K562 (cell line): ENCODE measurements around the gene UCHL1. TPM values are rescaled to one million over a fixed set of nuclear protein-coding genes. Genes with fewer than 3 reads are reported as not detected.

Source experiments
- ATAC-seq: fragments of 200-7000 bp; cut with Tn5 transposase; 3 replicates; pipeline ENCODE4 v1.9.1; 2020; ENCODE audit warnings: moderate library complexity
- BruUV-seq: library from RNA; stranded (reverse); fragments of 400-500 nt; replicated peaks from 2 replicates; lab custom pipeline; 2021; lab: Mats Ljungman, UMichigan
- CTCF ChIA-PET: fragments of 300-600 bp; formaldehyde crosslinking; extraction: SDS; loops from one replicate; lab custom pipeline; 2021; ENCODE audit warnings: low intra/inter-chr PET ratio; lab: Yijun Ruan, JAX
- POLR2A ChIA-PET: fragments of 300-600, 350-650 bp; sonication (Branson Sonifier 250); formaldehyde crosslinking; extraction: SDS; loops from one replicate; lab custom pipeline; 2021; ENCODE audit warnings: antibody characterized with exemption, inconsistent platforms; lab: Yijun Ruan, JAX
- DNase-seq, 4 experiments: peaks; one replicate each; pipeline versions ENCODE4 v3.0.0 to v3.0.0-alpha.2; 2011 to 2018; ENCODE audit warnings: low spot score in 3 of 4, mixed read lengths in 3 of 4; ENCODE audit errors: extremely low read depth in 1 of 4
- FAIRE-seq: peaks from 2 replicates; lab custom pipeline; 2011; peaks lifted over from hg19 to GRCh38; lab: Jason Lieb, UNC
- H2AFZ ChIP-seq: 2 replicates; pipeline ENCODE4 v1.6.0; 2011; ENCODE audit warnings: low read depth, low read length, control low read depth, inconsistent platforms
- H3K27ac ChIP-seq: fragments of 200-600 bp; 3 replicates; pipeline ENCODE4 v1.8.0; 2011; ENCODE audit warnings: low read depth, mild to moderate bottlenecking, control low read depth, inconsistent platforms, low read length, moderate library complexity, mixed read lengths; ENCODE audit errors: extremely low read depth
- H3K27me3 ChIP-seq, 2 experiments: fragments of 300-600 bp in 1 of 2; 2 replicates in 1 of 2; 3 replicates in 1 of 2; pipeline versions ENCODE4 v1.6.0 to v1.8.0; 2011; ENCODE audit warnings: inconsistent platforms in 2 of 2, low read length in 2 of 2, mild to moderate bottlenecking in 1 of 2, mixed read lengths in 1 of 2, moderate library complexity in 1 of 2; ENCODE audit not compliant: control insufficient read depth in 2 of 2, insufficient read depth in 2 of 2
- H3K36me3 ChIP-seq: fragments of 300-600 bp; 3 replicates; pipeline ENCODE4 v1.8.0; 2011; ENCODE audit warnings: mild to moderate bottlenecking, low read length, inconsistent platforms; ENCODE audit not compliant: control insufficient read depth, insufficient read depth
- H3K4me1 ChIP-seq, 2 experiments: fragments of 200-600 bp in 1 of 2; replicated peaks in 1 of 2; 2 replicates in 1 of 2; 3 replicates in 1 of 2; pipeline versions ENCODE4 v1.5.1 to v1.8.0; 2011; ENCODE audit warnings: inconsistent platforms in 2 of 2, low read length in 2 of 2, mild to moderate bottlenecking in 1 of 2, mixed read lengths in 1 of 2, moderate library complexity in 1 of 2; ENCODE audit not compliant: control insufficient read depth in 2 of 2, insufficient read depth in 2 of 2
- H3K4me2 ChIP-seq: 2 replicates; pipeline ENCODE4 v1.6.1; 2011; ENCODE audit warnings: low read length, control low read depth, inconsistent platforms, mixed read lengths; ENCODE audit not compliant: insufficient read depth
- H3K4me3 ChIP-seq: fragments of 200-600 bp; sonication (generic), shearing (Covaris generic); 2 replicates; pipeline ENCODE4 v1.5.1; 2016; ENCODE audit warnings: control low read depth, inconsistent platforms
- H3K79me2 ChIP-seq: fragments of 200-600 bp; 3 replicates; pipeline ENCODE4 v1.8.0; 2011; ENCODE audit warnings: low read length, inconsistent platforms; ENCODE audit not compliant: control insufficient read depth, insufficient read depth
- H3K9ac ChIP-seq, 2 experiments: 2 replicates each; pipeline versions ENCODE4 v1.6.0 to v1.6.1; 2011; ENCODE audit warnings: low read depth in 2 of 2, low read length in 2 of 2, control low read depth in 1 of 2, inconsistent platforms in 1 of 2, mild to moderate bottlenecking in 1 of 2, mixed read lengths in 1 of 2; ENCODE audit not compliant: insufficient read depth in 1 of 2
- H3K9me1 ChIP-seq: one replicate; pipeline ENCODE4 v1.6.0; 2011; ENCODE audit warnings: inconsistent platforms, mild to moderate bottlenecking, low read length, moderate library complexity; ENCODE audit not compliant: control insufficient read depth, insufficient read depth
- H3K9me3 ChIP-seq: replicated peaks from 2 replicates; pipeline ENCODE4 v1.5.1; 2011; ENCODE audit warnings: low read depth, low read length, inconsistent platforms; ENCODE audit not compliant: control insufficient read depth, insufficient read depth
- H4K20me1 ChIP-seq: replicated peaks from 2 replicates; pipeline ENCODE4 v1.6.1; 2011; ENCODE audit warnings: low read length, inconsistent platforms, mixed read lengths; ENCODE audit not compliant: control insufficient read depth, insufficient read depth
- ATF7 ChIP-seq: fragments of 450-650 bp; IDR thresholded peaks from 2 replicates; pipeline ENCODE4 v1.7.1; 2014; ENCODE audit warnings: mild to moderate bottlenecking, moderate library complexity
- DMBX1 ChIP-seq: fragments of 250-450 bp; sonication (Bioruptor Pico); IDR thresholded peaks from 2 replicates; pipeline ENCODE4 v1.8.0; 2022; ENCODE audit warnings: inconsistent platforms, mild to moderate bottlenecking, moderate library complexity, borderline replicate concordance
- GATA2 ChIP-seq: sonication (generic); formaldehyde crosslinking; IDR thresholded peaks from 2 replicates; pipeline ENCODE4 v1.4.0; 2020; ENCODE audit warnings: mild to moderate bottlenecking, missing genetic modification reagents
- HOXB6 ChIP-seq: fragments of 250-450 bp; sonication (Bioruptor Pico); IDR thresholded peaks from 2 replicates; pipeline ENCODE4 v1.5.1; 2022; ENCODE audit warnings: mild to moderate bottlenecking, borderline replicate concordance
- IRF1 ChIP-seq: sonication (generic); formaldehyde crosslinking; IDR thresholded peaks from 2 replicates; pipeline ENCODE4 v1.8.0; 2022; ENCODE audit warnings: missing genetic modification reagents, mild to moderate bottlenecking, borderline replicate concordance
- OTX1 ChIP-seq: fragments of 450-650 bp; formaldehyde crosslinking; IDR thresholded peaks from 2 replicates; pipeline ENCODE4 v1.4.0; 2022; ENCODE audit warnings: mild to moderate bottlenecking
- PBX2 ChIP-seq, 2 experiments: IDR thresholded peaks in 1 of 2; conservative IDR thresholded peaks in 1 of 2; 2 replicates each; pipeline ENCODE4 v1.6.1; 2016; ENCODE audit warnings: low read depth in 2 of 2, mild to moderate bottlenecking in 1 of 2, missing compliant biosample characterization in 1 of 2, missing genetic modification characterization in 1 of 2, moderate library complexity in 1 of 2
- POLR2G ChIP-seq: fragments of 200-400 bp; formaldehyde crosslinking; IDR thresholded peaks from 2 replicates; pipeline ENCODE4 v1.6.1; 2017; ENCODE audit warnings: low read depth, mild to moderate bottlenecking, antibody characterized with exemption, low read length, moderate library complexity
- PRDM10 ChIP-seq: fragments of 450-650 bp; IDR thresholded peaks from 2 replicates; pipeline ENCODE4 v1.6.1; 2018; ENCODE audit not compliant: partially characterized antibody
- RFX1 ChIP-seq: fragments of 450-650 bp; IDR thresholded peaks from 2 replicates; pipeline ENCODE4 v1.6.1; 2016; ENCODE audit warnings: mild to moderate bottlenecking, moderate library complexity
- RFX7 ChIP-seq: fragments of 250-450 bp; sonication (Bioruptor Pico); IDR thresholded peaks from 2 replicates; pipeline ENCODE4 v1.5.1; 2021; ENCODE audit warnings: mild to moderate bottlenecking
- TOE1 ChIP-seq, 2 experiments: fragments of 450-650 bp in 1 of 2; sonication (generic) in 1 of 2; formaldehyde crosslinking in 1 of 2; IDR thresholded peaks; 2 replicates each; pipeline versions ENCODE4 v1.7.1 to v1.8.0; 2016 to 2022; ENCODE audit warnings: borderline replicate concordance in 2 of 2, mild to moderate bottlenecking in 2 of 2, antibody characterized with exemption in 1 of 2, inconsistent platforms in 1 of 2, low read depth in 1 of 2, missing genetic modification reagents in 1 of 2, moderate library complexity in 1 of 2
- ZNF174 ChIP-seq: fragments of 250-450 bp; sonication (Bioruptor Pico); IDR thresholded peaks from 2 replicates; pipeline ENCODE4 v1.4.0; 2020; ENCODE audit warnings: mild to moderate bottlenecking
- ZNF695 ChIP-seq: fragments of 450-650 bp; formaldehyde crosslinking; IDR thresholded peaks from 2 replicates; pipeline ENCODE4 v1.4.0; 2020; ENCODE audit warnings: mild to moderate bottlenecking, moderate library complexity
- in situ Hi-C: fragments of 300-500 bp; cut with MboI; formaldehyde crosslinking; loops from 4 replicates; pipeline ENCODE4 v1.15.0; 2018; ENCODE audit warnings: inconsistent platforms, mixed read lengths
- intact Hi-C: fragments of 100-400 bp; cut with micrococcal nuclease; formaldehyde crosslinking; loops from 2 replicates; pipeline ENCODE4 v1.14.2; 2022
- polyA plus RNA-seq, 8 experiments: library from polyadenylated mRNA; depleted of rRNA in 4 of 8; stranded (reverse) in 5 of 8; unstranded in 3 of 8; fragments of >200 nt; fragmentation: Nextera tagmentation in 2 of 8; fragmentation: Illumina TruSeq in 1 of 8; extraction: Ambion mirVana in 2 of 8; extraction: Trizol in 1 of 8; gene quantifications; 2 replicates each; pipeline versions ENCODE4 v1.2.1 to v1.2.3, GENCODE V29; 2011 to 2014; ENCODE audit warnings: inconsistent platforms in 1 of 8, missing spikeins in 1 of 8
- total RNA-seq, 7 experiments: library from RNA; depleted of rRNA in 6 of 7; stranded (reverse); fragments of >200 nt in 6 of 7; fragmentation: Illumina TruSeq in 2 of 7; extraction: Trizol in 2 of 7; gene quantifications; 2 replicates each; pipeline versions ENCODE4 v1.2.1 to v1.2.3, GENCODE V29; 2011 to 2021; ENCODE audit warnings: low replicate concordance in 1 of 7

The UCHL1 gene
- total and polyA plus RNA-seq, 9 of the 15 experiments (the other 6 are each of a cell fraction or from before 2014, with no cell fraction given) = 0.42 TPM; not detected in 8

GRCh38 chr4:41207291-41207831 is 49.4 kb upstream of the UCHL1 start:
- no TSS peak for BruUV-seq
- H2AFZ ChIP-seq = no peak overlapping the region
- H3K9ac ChIP-seq = no peak overlapping the region
- in situ Hi-C loops = no loop called here
- H3K9me1 ChIP-seq = no peaks in the 10 kb centered on the region
- FAIRE-seq (no peak), ATAC-seq (no peak), DNase-seq (peak in 1 of 4 experiments; percentile 19)
- H4K20me1 ChIP-seq = no peaks in the 10 kb centered on the region
- no peak overlapping the region for H3K27ac ChIP-seq
- intact Hi-C loops = no loop called here
- POLR2A ChIA-PET = interaction anchor here (0.6 kb wide), 1 partner anchor 23 kb away, joined by 3 read pairs; no protein-coding TSS in a partner anchor
- H3K79me2 ChIP-seq = no peaks in the 10 kb centered on the region
- H3K4me2 ChIP-seq = no peak overlapping the region
- CTCF ChIA-PET = interaction anchor here (0.7 kb wide), 1 partner anchor 20 kb away, joined by 5 read pairs; no protein-coding TSS in a partner anchor
- no peaks in the 10 kb centered on the region; a peak in 1 of 5 replicates for H3K4me1 ChIP-seq
- H3K4me3 ChIP-seq = no peak overlapping the region
- peaks cover 2 to 12% of the 10 kb centered on the region in 2 experiments; a peak in 3 of 5 replicates for H3K27me3 ChIP-seq
- no peaks in the 10 kb centered on the region for H3K36me3 ChIP-seq
- no peaks in the 10 kb centered on the region for H3K9me3 ChIP-seq
- TF ChIP-seq ZNF174 (no peak), OTX1 (CRISPR knock-in tag) (no peak), GATA2 (CRISPR knock-in tag) (no peak), IRF1 (no peak), HOXB6 (no peak), DMBX1 (no peak), ZNF695 (CRISPR knock-in tag) (no peak), TOE1 (IDR thresholded peaks at IDR 0.05; ENCODE audit: borderline replicate concordance) (no peak), TOE1 (CRISPR knock-in tag; IDR thresholded peaks at IDR 0.05; ENCODE audit: borderline replicate concordance, low read depth) (no peak), PRDM10 (peak; percentile 11), ATF7 (peak; percentile 15; the same call in 1 of the 2 replicates), PBX2 (CRISPR knock-in tag; IDR thresholded peaks at IDR 0.05; ENCODE audit: low read depth) (no peak), PBX2 (tag; conservative IDR thresholded peaks at IDR 0.05; ENCODE audit: low read depth) (peak; percentile 87), RFX1 (no peak), POLR2G (no peak), RFX7 (CRISPR knock-in tag) (no peak)
